Left lung (tissue), 10 donors: ENCODE measurements around the gene PRKAR1A. TPM values are rescaled to one million over a fixed set of nuclear protein-coding genes. Genes with fewer than 3 reads are reported as not detected.

Source experiments
- ATAC-seq: fragments of 200-7000 bp; cut with Tn5 transposase; one replicate; pipeline ENCODE4 v1.9.1; 2020; ENCODE audit warnings: moderate library complexity
- DNase-seq, 4 donors: peaks; one replicate each; pipeline ENCODE4 v3.0.0-alpha.2; 2013 to 2020
- H3K27ac ChIP-seq, 2 donors: fragments of 200-600 bp; sonication (generic) in 1 of 2; one replicate each; pipeline versions ENCODE4 v1.5.0 to v1.8.0; 2020 to 2021
- H3K27me3 ChIP-seq, 2 donors: fragments of 200-600 bp; sonication (generic) in 1 of 2; one replicate each; pipeline versions ENCODE4 v1.5.0 to v1.8.0; 2020 to 2021
- H3K36me3 ChIP-seq, 2 donors: fragments of 200-600 bp; sonication (generic) in 1 of 2; one replicate each; pipeline versions ENCODE4 v1.5.0 to v1.8.0; 2020 to 2021
- H3K4me1 ChIP-seq, 2 donors: fragments of 200-600 bp; one replicate each; pipeline ENCODE4 v1.8.0; 2021
- H3K4me3 ChIP-seq, 2 donors: fragments of 200-600 bp; sonication (generic) in 1 of 2; one replicate each; pipeline versions ENCODE4 v1.5.0 to v1.8.0; 2020 to 2021; ENCODE audit warnings: mild to moderate bottlenecking in 1 of 2
- H3K9me3 ChIP-seq, 2 donors: fragments of 200-600 bp; sonication (generic) in 1 of 2; one replicate each; pipeline versions ENCODE4 v1.5.0 to v1.8.0; 2020 to 2021
- CTCF ChIP-seq, 2 donors: fragments of 200-600 bp; sonication (generic) in 1 of 2; IDR thresholded peaks; one replicate each; pipeline versions ENCODE4 v1.5.0 to v1.8.0; 2021; ENCODE audit warnings: antibody characterized with exemption in 2 of 2
- intact Hi-C, 2 donors: fragments of 100-400 bp; cut with DNase I; formaldehyde crosslinking; loops; one replicate each; pipeline versions ENCODE4 v1.11.2 to v1.14.2; 2022
- polyA plus RNA-seq, 6 donors: library from polyadenylated mRNA; unstranded; fragments of 120-200 nt; gene quantifications; one replicate each; pipeline ENCODE4 v1.2.1, GENCODE V29; 2013; ENCODE audit not compliant: insufficient read length in 6 of 6
- total RNA-seq, 2 donors: library from RNA; stranded (reverse); fragmentation: NEBNext Ultra II Directional; extraction: Animal tissue kit (Norgen Biotek cat#: 25700); gene quantifications; one replicate each; pipeline ENCODE4 v1.2.1, GENCODE V29; 2021
- donor health status: DM: no; HTN: yes; CAD: no.
- donor health status: DM: no; HTN: no; CAD: no.

The PRKAR1A gene
- total and polyA plus RNA-seq, 8 donors, result 307 to 376 (median 330) TPM

DNA sequence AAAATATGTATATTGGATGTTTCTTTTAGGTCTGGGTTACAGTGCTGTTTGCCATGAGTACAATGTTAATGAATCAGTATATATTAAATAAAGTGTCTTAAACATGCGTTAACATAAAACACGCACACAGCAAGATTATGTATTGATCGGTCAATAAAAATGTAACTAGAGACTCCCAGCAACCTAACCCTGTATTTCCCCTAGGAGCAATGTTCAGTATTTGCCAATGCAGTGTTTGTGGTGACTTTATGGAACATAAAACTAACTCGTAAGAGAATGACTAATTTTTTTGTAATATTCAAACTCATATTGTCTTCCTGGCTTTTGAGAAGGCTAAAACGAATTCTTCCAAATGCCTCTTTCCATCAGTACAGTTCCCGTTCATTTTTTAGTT is 22.5 kb downstream of the PRKAR1A start:
- H3K27ac ChIP-seq, result no peak overlapping the region
- no peaks in the 10 kb centered on the region for H3K9me3 ChIP-seq
- intact Hi-C loops, result loop anchor here in 1 of 2 donors (10.0 kb wide), 1 partner anchor 230 kb away; no protein-coding TSS in a partner anchor
- H3K4me3 ChIP-seq, result no peak overlapping the region
- no peaks in the 10 kb centered on the region for H3K27me3 ChIP-seq
- no peak for ATAC-seq
- peaks cover 1 to 19% of the 10 kb centered on the region in 2 donors for H3K4me1 ChIP-seq
- DNase-seq, result no peak
- no peak for TF ChIP-seq CTCF (IDR thresholded peaks at IDR 0.05)
- peaks cover 0 to 97% of the 10 kb centered on the region in 2 donors for H3K36me3 ChIP-seq

- Histone ChIP-seq H3K27me3 (no peaks in the 10 kb centered on the region), H3K4me1 (peaks cover 4 to 27% of the 10 kb centered on the region in 2 donors), H3K27ac (peak overlapping the region in 1 of 2 donors; percentile 11), H3K9me3 (no peaks in the 10 kb centered on the region), H3K36me3 (peaks cover 0 to 97% of the 10 kb centered on the region in 2 donors), H3K4me3 (no peak overlapping the region)
- ATAC-seq (no peak), DNase-seq (no peak)
- TF ChIP-seq CTCF (IDR thresholded peaks at IDR 0.05), result no peak
- intact Hi-C loops, result loop anchor here in 1 of 2 donors (10.0 kb wide), 1 partner anchor 229 kb away; no protein-coding TSS in a partner anchor
These were observed 23.7 kb downstream of the PRKAR1A start for GRCh38 chr17:68535922-68536321.

DNA sequence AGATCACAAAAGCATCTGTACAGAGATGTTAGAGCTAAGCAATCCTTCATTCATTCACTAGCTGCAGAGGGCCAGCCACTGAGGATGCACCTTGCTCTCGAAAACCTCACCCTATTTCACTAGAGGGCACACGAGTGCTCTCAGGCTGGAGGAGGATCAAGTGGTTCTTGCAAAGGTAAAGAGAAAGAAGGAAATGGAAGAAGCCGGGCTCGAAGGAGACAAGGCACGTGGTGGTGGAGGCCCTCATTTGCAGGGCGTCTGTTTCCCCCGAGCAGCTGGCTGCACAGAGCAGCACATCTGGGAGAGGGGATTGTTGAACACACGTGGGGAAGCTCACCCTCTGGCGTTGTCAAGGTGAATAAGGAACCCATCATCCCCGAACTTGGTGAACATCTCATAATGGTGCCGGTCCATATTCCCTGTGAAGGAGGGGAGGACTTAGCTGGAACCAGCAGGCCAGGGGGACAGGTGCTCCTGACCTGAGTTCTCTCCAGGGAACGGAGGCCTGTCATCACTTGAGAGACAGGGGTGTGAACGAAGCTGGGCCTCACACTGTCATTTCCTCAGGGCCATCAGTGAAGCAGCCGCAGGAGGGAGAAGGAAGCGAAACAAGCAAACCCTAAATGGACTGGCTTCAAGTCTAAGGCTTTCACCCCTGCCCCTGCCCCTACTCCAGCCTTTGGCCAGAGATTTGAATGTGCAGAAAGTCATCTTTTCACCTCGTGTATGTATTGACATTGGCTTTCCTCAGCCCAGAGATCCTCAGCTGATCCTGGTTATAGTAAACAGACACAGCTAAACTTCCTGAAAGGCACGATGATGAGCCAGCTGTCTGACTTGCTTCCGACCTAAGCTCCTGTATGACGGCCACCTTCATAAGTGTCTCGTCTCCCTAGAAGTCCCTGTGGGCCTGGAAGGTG is 27.6 kb downstream of the PRKAR1A start:
- Histone ChIP-seq H3K27me3 (no peaks in the 10 kb centered on the region), H3K36me3 (peaks cover 0 to 90% of the 10 kb centered on the region in 2 donors), H3K9me3 (no peaks in the 10 kb centered on the region), H3K27ac (peak overlapping the region; percentile 20 to 26), H3K4me1 (peaks cover 8 to 20% of the 10 kb centered on the region in 2 donors), H3K4me3 (no peak overlapping the region)
- intact Hi-C loops, result loop anchor here in 1 of 2 donors (10.0 kb wide), 2 partner anchors 65 to 225 kb away; partner anchors contain the start of gene FAM20A
- peak; percentile 61 for ATAC-seq
- no peak for TF ChIP-seq CTCF (IDR thresholded peaks at IDR 0.05)
- DNase-seq, result peak in 2 of 4 donors; percentile 57 to 58

GRCh38 chr17:68540981-68541380 is 28.8 kb downstream of the PRKAR1A start:
- TF ChIP-seq CTCF (IDR thresholded peaks at IDR 0.05), result no peak
- intact Hi-C loops, result loop anchor here in 1 of 2 donors (10.0 kb wide), 1 partner anchor 64 kb away; the partner anchor contains the start of gene FAM20A
- Histone ChIP-seq H3K36me3 (peaks cover 0 to 83% of the 10 kb centered on the region in 2 donors), H3K4me3 (no peak overlapping the region), H3K27me3 (no peaks in the 10 kb centered on the region), H3K4me1 (peaks cover 8 to 20% of the 10 kb centered on the region in 2 donors), H3K9me3 (no peaks in the 10 kb centered on the region), H3K27ac (peak overlapping the region in 1 of 2 donors; percentile 20)
- no peak for ATAC-seq
- DNase-seq, result no peak

- H3K27me3 ChIP-seq, result no peaks in the 10 kb centered on the region
- H3K36me3 ChIP-seq, result peaks cover 0 to 83% of the 10 kb centered on the region in 2 donors
- DNase-seq (no peak), ATAC-seq (no peak)
- no peak for TF ChIP-seq CTCF (IDR thresholded peaks at IDR 0.05)
- peak overlapping the region; percentile 38 to 44 for H3K27ac ChIP-seq
- peaks cover 8 to 20% of the 10 kb centered on the region in 2 donors for H3K4me1 ChIP-seq
- H3K4me3 ChIP-seq, result no peak overlapping the region
- H3K9me3 ChIP-seq, result no peaks in the 10 kb centered on the region
- intact Hi-C loops, result loop anchor here in 1 of 2 donors (10.0 kb wide), 1 partner anchor 63 kb away; the partner anchor contains the start of gene FAM20A
These were observed 29.6 kb downstream of the PRKAR1A start for GRCh38 chr17:68541816-68542215.
